Stomach (tissue), 19 donors: Measurements from ENCODE around the gene SEMA3A. TPM values are rescaled to one million over a fixed set of nuclear protein-coding genes. Genes with fewer than 3 reads are reported as not detected.
"Not testable (repeated sequence)": the region's sequence is repeated elsewhere in the genome, so short reads cannot be mapped to it uniquely, and the experiment has no call there.

Experiments
- DNase-seq, 2 donors: peaks; one replicate each; pipeline versions ENCODE4 v3.0.0 to v3.0.0-alpha.2; 2013 to 2019
- H3K27ac ChIP-seq, 5 donors: fragments of 200-600 bp in 4 of 5; sonication (generic) in 4 of 5; one replicate each; pipeline ENCODE4 v1.5.1; 2013 to 2019; ENCODE audit warnings: mild to moderate bottlenecking in 1 of 5, moderate library complexity in 1 of 5
- H3K27me3 ChIP-seq, 3 donors: fragments of 200-600 bp; sonication (generic); one replicate each; pipeline ENCODE4 v1.5.1; 2017 to 2019; ENCODE audit warnings: mixed run types in 1 of 3
- H3K36me3 ChIP-seq, 4 donors: fragments of 200-600 bp; sonication (generic); 1 replicate in 3 of 4; 2 replicates in 1 of 4; pipeline ENCODE4 v1.5.1; 2016 to 2019
- H3K4me1 ChIP-seq, 4 donors: fragments of 200-600 bp; sonication (generic); one replicate each; pipeline ENCODE4 v1.5.1; 2016 to 2019
- H3K4me3 ChIP-seq, 4 donors: fragments of 200-600 bp; sonication (generic) in 3 of 4; one replicate each; pipeline ENCODE4 v1.5.1; 2016 to 2019; ENCODE audit warnings: mild to moderate bottlenecking in 1 of 4
- H3K9me3 ChIP-seq, 4 donors: fragments of 200-600 bp; sonication (generic); one replicate each; pipeline ENCODE4 v1.5.1; 2016 to 2019
- EP300 ChIP-seq: sonication (generic); formaldehyde crosslinking; IDR thresholded peaks from one replicate; pipeline ENCODE4 v1.6.1; 2017; ENCODE audit warnings: antibody characterized with exemption
- POLR2A ChIP-seq, 4 donors: fragments of 450-650 bp; IDR thresholded peaks; one replicate each; pipeline ENCODE4 v1.6.1; 2016; ENCODE audit warnings: antibody characterized with exemption in 4 of 4, control low read depth in 2 of 4, mild to moderate bottlenecking in 1 of 4, moderate library complexity in 1 of 4
- POLR2AphosphoS5 ChIP-seq, 3 donors: sonication (generic); formaldehyde crosslinking; IDR thresholded peaks; one replicate each; pipeline ENCODE4 v1.6.1; 2016; ENCODE audit warnings: antibody characterized with exemption in 3 of 3
- WGBS, 5 donors: extraction: QIAGEN DNeasy Blood & Tissue Kit in 3 of 5; methylation state at CpG; one replicate each; pipeline versions ENCODE4 v1.1.5 to v1.1.7; 2013 to 2018; 5-methylcytosine and 5-hydroxymethylcytosine counted together
- intact Hi-C: fragments of 100-400 bp; cut with DNase I; formaldehyde crosslinking; loops from one replicate; pipeline ENCODE4 v1.15.1; 2023; ENCODE audit warnings: low total_unique reads
- long read RNA-seq, 10 donors: transcript quantifications; one replicate each; lab custom pipeline, GENCODE V29; 2026
- polyA plus RNA-seq, 3 donors: library from polyadenylated mRNA; stranded (reverse); fragments of 200-250 nt; gene quantifications; one replicate each; pipeline ENCODE4 v1.2.3, GENCODE V29; 2013
- total RNA-seq, 5 donors: library from RNA; depleted of rRNA; stranded (reverse); fragments of >200 nt; gene quantifications; one replicate each; pipeline versions ENCODE4 v1.1.0 to v1.2.3, GENCODE V29; 2014 to 2016
- TF ChIP-seq, protein P1 (sequence below), 7 experiments: fragments of 450-650 bp in 4 of 7; fragments of 200-600 bp in 3 of 7; sonication (generic) in 3 of 7; IDR thresholded peaks; one replicate each; pipeline ENCODE4 v1.5.1; 2016 to 2019; ENCODE audit warnings: antibody characterized with exemption in 7 of 7, control low read depth in 2 of 7, mild to moderate bottlenecking in 1 of 7
- donor health status: healthy with polysubstance abuse.
- donor health status: Bipolar disorder and iron deficiency.
- donor health status: healthy.

The SEMA3A gene
- total RNA-seq (10 to 100 TPM in 2 of 5 donors, 1 to 10 TPM in 2, under 1 TPM in 1; 0.58 to 34.8 (median 4.7) TPM), polyA plus RNA-seq (1 to 10 TPM in 1 of 3 donors, under 1 TPM in 2; 0.31 to 1.5 (median 0.37) TPM)
- long read RNA-seq, donor 1, full-length matches to known transcripts: 1 of 1 reads
- long read RNA-seq, donor 1, partial matches to known transcripts: 0 of 1 reads
- long read RNA-seq, donor 1, other reads (novel, unspliced or antisense): 0 of 1 reads
- long read RNA-seq, donor 2, full-length matches to known transcripts: 6 of 19 reads
- long read RNA-seq, donor 2, partial matches to known transcripts: 13 of 19 reads
- long read RNA-seq, donor 2, other reads (novel, unspliced or antisense): 0 of 19 reads
- long read RNA-seq, donor 3, full-length matches to known transcripts: 1 of 1 reads
- long read RNA-seq, donor 3, partial matches to known transcripts: 0 of 1 reads
- long read RNA-seq, donor 3, other reads (novel, unspliced or antisense): 0 of 1 reads
- long read RNA-seq, donor 4: 0 reads
- long read RNA-seq, donor 5, full-length matches to known transcripts: 1 of 1 reads
- long read RNA-seq, donor 5, partial matches to known transcripts: 0 of 1 reads
- long read RNA-seq, donor 5, other reads (novel, unspliced or antisense): 0 of 1 reads
- long read RNA-seq, donor 6, full-length matches to known transcripts: 4 of 21 reads
- long read RNA-seq, donor 6, partial matches to known transcripts: 17 of 21 reads
- long read RNA-seq, donor 6, other reads (novel, unspliced or antisense): 0 of 21 reads
- long read RNA-seq, donor 7: 0 reads
- long read RNA-seq, donor 8, full-length matches to known transcripts: 1 of 1 reads
- long read RNA-seq, donor 8, partial matches to known transcripts: 0 of 1 reads
- long read RNA-seq, donor 8, other reads (novel, unspliced or antisense): 0 of 1 reads
- long read RNA-seq, donor 9, full-length matches to known transcripts: 3 of 3 reads
- long read RNA-seq, donor 9, partial matches to known transcripts: 0 of 3 reads
- long read RNA-seq, donor 9, other reads (novel, unspliced or antisense): 0 of 3 reads
- long read RNA-seq, donor 10: 0 reads

GRCh38 chr7:84194484-84195271 lies at the start of gene SEMA3A:
Gene SEMA3A, minus strand, starts transcription at chr7:84194789. Its CDS starts 203 bp downstream, at chr7:84194586.
- no peaks in the 10 kb centered on the region for H3K36me3 ChIP-seq
- TF ChIP-seq, protein P1, sequence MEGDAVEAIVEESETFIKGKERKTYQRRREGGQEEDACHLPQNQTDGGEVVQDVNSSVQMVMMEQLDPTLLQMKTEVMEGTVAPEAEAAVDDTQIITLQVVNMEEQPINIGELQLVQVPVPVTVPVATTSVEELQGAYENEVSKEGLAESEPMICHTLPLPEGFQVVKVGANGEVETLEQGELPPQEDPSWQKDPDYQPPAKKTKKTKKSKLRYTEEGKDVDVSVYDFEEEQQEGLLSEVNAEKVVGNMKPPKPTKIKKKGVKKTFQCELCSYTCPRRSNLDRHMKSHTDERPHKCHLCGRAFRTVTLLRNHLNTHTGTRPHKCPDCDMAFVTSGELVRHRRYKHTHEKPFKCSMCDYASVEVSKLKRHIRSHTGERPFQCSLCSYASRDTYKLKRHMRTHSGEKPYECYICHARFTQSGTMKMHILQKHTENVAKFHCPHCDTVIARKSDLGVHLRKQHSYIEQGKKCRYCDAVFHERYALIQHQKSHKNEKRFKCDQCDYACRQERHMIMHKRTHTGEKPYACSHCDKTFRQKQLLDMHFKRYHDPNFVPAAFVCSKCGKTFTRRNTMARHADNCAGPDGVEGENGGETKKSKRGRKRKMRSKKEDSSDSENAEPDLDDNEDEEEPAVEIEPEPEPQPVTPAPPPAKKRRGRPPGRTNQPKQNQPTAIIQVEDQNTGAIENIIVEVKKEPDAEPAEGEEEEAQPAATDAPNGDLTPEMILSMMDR (IDR thresholded peaks at IDR 0.05): peak in 2 of 7 experiments; percentile 10 to 13
- TF ChIP-seq POLR2A (IDR thresholded peaks at IDR 0.05) (no peak), POLR2AphosphoS5 (IDR thresholded peaks at IDR 0.05) (peak in 1 of 3 donors; percentile 14), EP300 (no peak)
- peak within 1 kb of the TSS; percentile 42 to 50 (median 46) for H3K4me3 ChIP-seq
- peak within 1 kb of the TSS in 4 of 5 donors; percentile 48 to 69 (median 60) for H3K27ac ChIP-seq
- peaks cover 0 to 12% (median 4%) of the 10 kb centered on the region in 4 donors for H3K4me1 ChIP-seq
- 0 to 2% (median 1%) methylated on average over 15 of the region's 15 CpGs for WGBS, 5 donors
- no peaks in the 10 kb centered on the region for H3K27me3 ChIP-seq
- no peaks in the 10 kb centered on the region for H3K9me3 ChIP-seq
- DNase-seq: peak in 1 of 2 donors; percentile 80
- intact Hi-C loops: no loop called here

DNA sequence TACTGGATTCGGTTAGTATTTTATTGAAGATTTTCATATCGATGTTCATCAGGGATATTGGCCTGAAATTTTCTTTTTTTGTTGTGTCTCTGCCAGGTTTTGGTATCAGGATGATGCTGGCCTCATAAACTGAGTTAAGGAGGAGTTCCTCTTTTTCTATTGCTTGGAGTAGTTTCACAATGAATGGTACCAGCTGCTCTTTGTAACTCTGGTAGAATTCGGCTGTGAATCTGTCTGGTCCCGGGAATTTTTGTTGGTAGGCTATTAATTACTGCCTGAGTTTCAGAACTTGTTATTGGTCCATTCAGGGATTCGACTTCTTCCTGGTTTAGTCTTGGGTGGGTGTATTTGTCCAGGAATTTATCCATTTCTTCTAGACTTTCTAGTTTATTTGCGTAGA lies 48.4 kb upstream of the SEMA3A start:
- intact Hi-C loops, H3K27ac ChIP-seq, H3K36me3 ChIP-seq, H3K4me3 ChIP-seq, DNase-seq, H3K27me3 ChIP-seq, H3K4me1 ChIP-seq: not testable (repeated sequence)
- peaks cover 0 to 29% (median 8%) of the 10 kb centered on the region in 4 donors for H3K9me3 ChIP-seq
- WGBS, 5 donors: 82 to 91% (median 91%) methylated on average over 6 of the region's 6 CpGs

DNA sequence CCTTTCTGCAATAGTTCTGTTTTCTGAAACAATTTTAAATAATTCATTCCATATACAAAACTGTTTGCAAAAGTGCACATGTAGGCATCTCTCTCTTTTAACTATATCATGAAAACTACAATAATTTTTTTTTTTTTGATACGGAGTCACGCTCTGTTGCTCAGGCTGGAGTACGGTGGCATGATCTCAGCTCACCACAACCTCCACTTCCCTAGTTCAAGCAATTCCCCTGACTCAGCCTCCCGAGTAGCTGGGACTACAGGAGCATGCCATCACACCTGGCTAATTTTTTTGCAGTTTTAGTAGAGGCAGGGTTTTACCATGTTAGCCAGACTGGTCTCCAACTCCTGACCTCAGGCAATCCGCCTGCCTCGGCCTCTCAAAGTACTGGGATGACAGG lies 44.0 kb upstream of the SEMA3A start:
- H3K27ac ChIP-seq: no peak overlapping the region
- H3K4me3 ChIP-seq: no peak overlapping the region
- no peak for DNase-seq
- H3K4me1 ChIP-seq: no peaks in the 10 kb centered on the region
- H3K36me3 ChIP-seq: no peaks in the 10 kb centered on the region
- 88 to 96% (median 91%) methylated on average over 6 of the region's 6 CpGs for WGBS, 5 donors
- no peak for TF ChIP-seq POLR2AphosphoS5 (IDR thresholded peaks at IDR 0.05)
- TF ChIP-seq, protein P1 (IDR thresholded peaks at IDR 0.05): no peak
- H3K27me3 ChIP-seq: no peaks in the 10 kb centered on the region
- H3K9me3 ChIP-seq: peaks cover 0 to 9% (median 0%) of the 10 kb centered on the region in 4 donors
- intact Hi-C loops: no loop called here

DNA sequence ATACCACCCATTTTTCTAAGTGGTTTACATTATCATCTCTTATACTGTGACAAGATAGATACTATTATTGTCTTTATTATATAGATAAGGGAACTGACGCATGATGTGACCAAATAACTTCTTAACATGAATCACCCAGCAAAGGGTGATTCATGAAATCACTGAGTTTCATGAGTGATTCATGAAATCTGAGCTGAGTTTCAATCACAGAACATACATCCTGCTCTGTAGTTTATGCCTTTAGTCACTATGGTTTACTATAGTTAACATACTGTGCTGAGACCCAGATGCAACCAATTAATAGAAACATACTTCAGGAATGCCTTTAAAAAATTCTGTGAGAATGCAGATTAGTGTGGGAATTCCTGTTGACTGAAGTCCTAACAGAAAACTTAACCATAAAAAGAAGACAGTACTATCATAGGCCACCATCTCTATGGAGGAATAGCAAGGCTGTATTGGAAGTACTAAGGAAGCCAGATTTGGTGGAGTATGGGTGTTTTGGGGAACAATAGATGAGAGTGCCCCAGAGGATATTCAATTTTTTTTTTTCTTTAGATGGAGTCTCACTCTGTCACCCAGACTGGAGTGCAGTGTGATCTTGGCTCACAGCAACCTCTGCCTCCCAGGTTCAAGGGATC lies 43.1 kb upstream of the SEMA3A start:
- H3K9me3 ChIP-seq: peaks cover 0 to 7% (median 0%) of the 10 kb centered on the region in 4 donors
- WGBS, 5 donors: 65 to 87% (median 74%) methylated on average over 1 of the region's 1 CpG
- DNase-seq: no peak
- no peaks in the 10 kb centered on the region for H3K27me3 ChIP-seq
- no peaks in the 10 kb centered on the region for H3K4me1 ChIP-seq
- H3K27ac ChIP-seq: no peak overlapping the region
- no peak overlapping the region for H3K4me3 ChIP-seq
- TF ChIP-seq POLR2A (IDR thresholded peaks at IDR 0.05): no peak
- no peak for TF ChIP-seq POLR2AphosphoS5 (IDR thresholded peaks at IDR 0.05)
- TF ChIP-seq, protein P1 (IDR thresholded peaks at IDR 0.05): no peak
- TF ChIP-seq EP300: no peak
- no peaks in the 10 kb centered on the region for H3K36me3 ChIP-seq
- intact Hi-C loops: no loop called here
